ENCODE measurements around the gene NFRKB.
"Not testable (repeated sequence)": the region's sequence is repeated elsewhere in the genome, so short reads cannot be mapped to it uniquely, and the experiment has no call there.

Gene NFRKB

GRCh38 chr11:129849447-129850130 lies 45.8 kb downstream of the NFRKB start:
- no peak for DNase-seq (ENCODE audit: low read depth in 1 of 2, low spot score in 1 of 2)
- Histone ChIP-seq H3K27ac (replicated peaks) (no peak overlapping the region), H3K4me3 (replicated peaks; ENCODE audit: insufficient read depth, low read length) (no peak overlapping the region), H3K27me3 (ENCODE audit: insufficient read depth, poor library complexity, severe bottlenecking) (no peaks in the 10 kb centered on the region)
- no peak for TF ChIP-seq POLR2AphosphoS5 (IDR thresholded peaks at IDR 0.05; ENCODE audit: low read depth)
- no peak for TF ChIP-seq CTCF (IDR thresholded peaks at IDR 0.05; ENCODE audit: insufficient read depth, low read length)
- no peak for TF ChIP-seq GABPA (IDR thresholded peaks at IDR 0.05; ENCODE audit: low read depth)
- no peak for TF ChIP-seq REST (IDR thresholded peaks at IDR 0.05; ENCODE audit: insufficient replicate concordance, low read depth)
- no peak for TF ChIP-seq SPI1 (IDR thresholded peaks at IDR 0.05; ENCODE audit: borderline replicate concordance, low read depth)

GRCh38 chr11:129847361-129847760 lies 48.0 kb downstream of the NFRKB start:
- not testable (repeated sequence) for H3K27ac ChIP-seq (replicated peaks)

GRCh38 chr11:129846508-129847335 lies 48.7 kb downstream of the NFRKB start:
- no peak overlapping the region for H3K4me3 ChIP-seq (replicated peaks; ENCODE audit: insufficient read depth, low read length)
- H3K27ac ChIP-seq (replicated peaks): no peak overlapping the region
- DNase-seq (ENCODE audit: low read depth in 1 of 2, low spot score in 1 of 2): no peak
- TF ChIP-seq POLR2AphosphoS5 (IDR thresholded peaks at IDR 0.05; ENCODE audit: low read depth) (no peak), SPI1 (IDR thresholded peaks at IDR 0.05; ENCODE audit: borderline replicate concordance, low read depth) (no peak), REST (IDR thresholded peaks at IDR 0.05; ENCODE audit: insufficient replicate concordance, low read depth) (no peak), CTCF (IDR thresholded peaks at IDR 0.05; ENCODE audit: insufficient read depth, low read length) (no peak), GABPA (IDR thresholded peaks at IDR 0.05; ENCODE audit: low read depth) (no peak)
- H3K27me3 ChIP-seq (ENCODE audit: insufficient read depth, poor library complexity, severe bottlenecking): no peaks in the 10 kb centered on the region

More at GRCh38 chr11:129847361-129847760, 48.0 kb downstream of the NFRKB start:
- not testable (repeated sequence) for H3K27me3 ChIP-seq (ENCODE audit: insufficient read depth, poor library complexity, severe bottlenecking); H3K4me3 ChIP-seq (replicated peaks; ENCODE audit: insufficient read depth, low read length); DNase-seq (ENCODE audit: low read depth in 1 of 2, low spot score in 1 of 2)
